Pulmonary artery endothelial cell (primary cell): Measurements from ENCODE around the gene HECTD3. TPM values are rescaled to one million over a fixed set of nuclear protein-coding genes. Genes with fewer than 3 reads are reported as not detected.

Experiments
- DNase-seq: peaks from one replicate; pipeline ENCODE4 v3.0.0-alpha.2; 2011; ENCODE audit warnings: low read depth, low spot score
- total RNA-seq: library from RNA; depleted of rRNA; stranded (reverse); fragments of >200 nt; gene quantifications from 2 replicates; pipeline ENCODE4 v1.2.3, GENCODE V29; 2014

Gene HECTD3
- total RNA-seq: 24.3 and 32.4 TPM in 2 replicates

DNA sequence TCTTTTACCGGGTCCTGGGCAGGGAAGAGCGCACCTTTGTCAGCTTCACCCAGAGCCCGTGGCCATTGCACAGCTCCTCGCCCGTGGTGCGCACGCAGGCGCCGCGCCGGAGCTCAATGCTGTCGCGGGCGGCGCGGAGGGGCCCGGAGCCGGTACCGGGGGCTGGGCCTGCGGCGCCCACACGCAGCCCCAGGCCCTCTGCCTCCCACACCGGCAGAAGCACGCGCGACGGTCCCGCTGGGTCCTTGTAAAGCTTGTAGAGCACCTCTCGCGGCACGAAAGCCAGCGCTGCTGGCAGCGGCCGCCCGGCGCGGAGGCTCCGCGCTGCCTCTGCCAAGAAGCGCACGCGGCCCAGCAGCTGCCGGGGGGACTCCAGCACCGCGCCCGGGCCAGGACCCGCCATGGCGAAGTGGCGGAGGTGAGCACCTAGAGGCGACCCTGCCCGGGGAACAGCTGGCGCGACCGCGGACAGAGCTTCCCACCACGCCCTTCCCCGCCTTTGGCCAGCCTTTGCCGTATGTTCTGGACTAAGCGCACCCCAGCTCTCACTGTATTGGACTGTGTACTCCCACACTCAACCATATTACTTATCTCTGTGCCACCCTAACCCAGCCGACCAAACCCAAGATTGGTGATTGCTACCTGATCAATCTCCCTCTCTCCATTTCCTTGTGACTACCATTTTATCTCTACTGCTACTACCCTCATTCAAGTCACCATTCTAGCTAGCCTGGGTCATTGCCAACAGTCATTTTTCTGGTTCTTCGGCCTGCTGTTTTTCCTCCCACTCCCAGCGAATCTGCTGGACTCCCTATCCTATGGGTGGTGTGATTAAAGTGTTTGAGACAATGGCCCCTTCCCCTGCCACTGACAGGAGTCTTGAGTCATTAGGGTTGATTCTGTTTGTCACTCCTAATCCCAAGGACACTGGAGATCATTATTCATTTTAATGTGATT, at the start of gene HECTD3:
Gene HECTD3, minus strand, starts transcription at position 470 of the 957 bp plus-strand sequence. Its CDS starts 67 bp downstream, at position 403.
- DNase-seq: no peak

DNA sequence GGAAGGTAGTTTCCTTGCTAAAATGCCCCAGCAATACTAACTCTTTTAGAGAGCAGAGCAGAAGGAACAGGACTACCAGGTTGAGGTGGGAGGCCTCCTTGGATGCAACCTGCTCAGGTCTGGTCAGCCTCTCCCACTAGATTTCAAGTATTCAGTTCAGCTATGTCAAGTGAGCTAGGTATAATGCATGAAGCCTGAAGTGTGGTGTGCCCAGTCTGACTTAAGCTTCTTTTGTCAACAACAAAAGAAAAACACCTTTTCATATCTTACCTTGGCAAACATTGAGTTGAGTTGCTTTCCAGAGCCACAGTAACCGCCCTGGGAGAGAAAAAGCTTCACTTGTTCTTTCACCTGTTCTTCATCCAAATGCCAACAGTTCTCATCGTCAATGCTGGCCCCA, 48.7 kb upstream of the HECTD3 start:
- DNase-seq: no peak

DNA sequence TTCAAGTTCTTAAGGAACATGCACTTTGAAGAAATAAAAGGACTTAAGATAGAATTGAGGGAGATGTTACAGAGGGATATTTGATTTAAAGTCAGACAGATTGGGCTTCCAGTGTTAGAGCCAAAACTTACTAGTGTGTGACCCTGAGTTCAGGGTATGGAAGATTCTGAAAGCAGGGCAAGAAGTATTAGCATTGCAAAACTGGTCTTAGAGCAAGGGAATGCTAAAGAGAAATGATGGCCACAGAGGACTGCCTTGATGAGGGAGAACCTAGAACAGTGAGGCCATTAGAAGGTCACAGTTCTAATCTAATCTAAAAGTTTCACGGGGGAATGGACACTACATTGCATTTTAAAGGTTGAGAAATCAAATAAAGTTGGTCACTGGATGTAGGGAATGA, 46.4 kb upstream of the HECTD3 start:
- DNase-seq: no peak

- DNase-seq: no peak
These were observed 40.1 kb upstream of the HECTD3 start for GRCh38 chr1:45051005-45051772.

DNA sequence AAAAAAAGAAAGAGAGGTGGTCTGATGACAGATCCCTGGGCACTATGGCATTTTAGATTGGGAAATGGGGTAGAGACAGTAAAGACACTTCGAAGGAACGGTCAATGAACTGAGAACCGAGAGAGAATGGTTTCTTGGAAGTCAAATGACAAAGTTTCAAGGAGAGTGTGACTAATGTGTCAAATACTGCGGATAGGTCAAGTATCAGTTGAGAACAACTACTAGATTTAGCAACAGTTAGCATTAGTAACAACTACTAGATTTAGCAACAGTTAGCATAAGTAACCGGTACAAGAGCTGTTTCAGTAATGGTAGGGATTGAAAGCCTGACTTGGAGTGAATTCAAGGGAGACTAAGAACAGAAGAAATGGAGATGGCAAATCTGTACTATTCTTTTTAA, 35.9 kb upstream of the HECTD3 start:
- no peak for DNase-seq

DNA sequence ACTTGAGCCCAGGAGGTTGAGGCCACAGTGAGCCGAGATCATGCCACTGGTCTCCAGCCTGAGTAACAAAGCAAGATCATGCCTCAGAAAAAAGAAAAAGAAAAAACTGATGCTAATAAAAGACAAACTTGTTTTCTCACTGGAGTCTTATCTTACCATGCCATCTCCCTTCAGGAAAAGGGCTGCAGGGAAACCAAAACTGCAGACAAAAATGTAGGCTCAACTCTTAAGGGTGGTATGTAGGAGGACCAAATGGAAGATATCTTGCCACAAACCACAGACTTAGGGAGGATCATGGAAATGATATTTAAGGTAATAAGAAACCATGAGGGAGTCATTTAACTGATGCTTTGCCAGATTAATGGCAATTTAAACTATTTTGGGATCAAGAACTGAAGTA, 33.8 kb upstream of the HECTD3 start:
- DNase-seq: no peak

GRCh38 chr1:45043094-45043493, 32.0 kb upstream of the HECTD3 start:
- DNase-seq: no peak

- no peak for DNase-seq
These were observed 29.2 kb upstream of the HECTD3 start for GRCh38 chr1:45040297-45040696.

DNA sequence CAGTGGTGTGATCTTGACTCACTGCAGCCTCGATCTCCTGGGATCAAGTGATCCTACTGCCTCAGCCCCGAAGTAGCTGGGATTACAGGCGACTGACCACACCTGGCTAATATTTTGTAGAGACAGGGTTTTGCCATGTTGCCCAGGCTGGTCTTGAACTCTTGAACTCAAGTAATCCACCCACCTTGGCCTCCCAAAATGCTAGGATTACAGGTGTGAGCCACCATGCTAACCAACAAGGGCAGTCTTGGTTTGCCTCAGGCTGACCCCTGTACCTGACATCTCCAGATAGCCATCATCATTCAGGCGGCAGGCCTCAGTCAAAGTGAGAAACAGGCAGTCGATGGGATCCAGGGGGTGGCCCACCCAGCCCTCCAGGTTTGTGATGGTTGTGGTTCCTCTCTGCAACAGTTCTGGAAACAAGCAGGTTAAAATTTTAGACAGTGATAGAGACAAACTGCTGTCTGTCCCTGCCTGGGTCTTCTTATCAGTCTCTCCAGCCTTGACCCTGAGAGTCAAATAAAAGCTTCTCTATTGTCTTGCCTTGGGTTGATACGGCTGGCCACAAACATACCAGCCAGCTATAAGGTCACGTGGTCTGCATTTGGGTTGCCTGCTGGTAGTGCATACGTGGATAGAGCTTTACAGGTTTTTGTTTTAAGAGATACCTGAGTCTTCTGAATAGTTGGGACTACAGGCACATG, 27.7 kb upstream of the HECTD3 start:
- DNase-seq: no peak

DNA sequence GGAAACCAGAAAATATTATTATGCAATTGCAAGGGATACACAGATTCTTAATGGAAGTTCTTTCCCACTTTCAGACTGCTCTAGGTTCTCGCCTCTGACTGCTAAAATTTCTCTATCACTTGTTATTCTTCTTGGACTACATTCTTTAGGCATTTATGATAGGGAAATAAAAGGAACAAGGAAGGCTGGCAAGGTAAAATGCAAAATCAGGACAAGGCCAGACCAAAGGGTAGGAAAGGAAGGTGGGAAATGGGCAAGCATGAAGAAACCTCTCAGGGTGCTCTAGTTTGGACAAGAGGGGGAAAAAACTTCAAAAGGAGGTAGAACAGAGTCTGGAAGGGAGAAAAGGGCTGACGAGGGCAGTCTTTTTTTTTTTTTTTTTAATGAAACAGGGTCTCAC, 27.1 kb upstream of the HECTD3 start:
- DNase-seq: no peak

- no peak for DNase-seq
These were observed 26.3 kb upstream of the HECTD3 start for GRCh38 chr1:45037456-45037855.

DNA sequence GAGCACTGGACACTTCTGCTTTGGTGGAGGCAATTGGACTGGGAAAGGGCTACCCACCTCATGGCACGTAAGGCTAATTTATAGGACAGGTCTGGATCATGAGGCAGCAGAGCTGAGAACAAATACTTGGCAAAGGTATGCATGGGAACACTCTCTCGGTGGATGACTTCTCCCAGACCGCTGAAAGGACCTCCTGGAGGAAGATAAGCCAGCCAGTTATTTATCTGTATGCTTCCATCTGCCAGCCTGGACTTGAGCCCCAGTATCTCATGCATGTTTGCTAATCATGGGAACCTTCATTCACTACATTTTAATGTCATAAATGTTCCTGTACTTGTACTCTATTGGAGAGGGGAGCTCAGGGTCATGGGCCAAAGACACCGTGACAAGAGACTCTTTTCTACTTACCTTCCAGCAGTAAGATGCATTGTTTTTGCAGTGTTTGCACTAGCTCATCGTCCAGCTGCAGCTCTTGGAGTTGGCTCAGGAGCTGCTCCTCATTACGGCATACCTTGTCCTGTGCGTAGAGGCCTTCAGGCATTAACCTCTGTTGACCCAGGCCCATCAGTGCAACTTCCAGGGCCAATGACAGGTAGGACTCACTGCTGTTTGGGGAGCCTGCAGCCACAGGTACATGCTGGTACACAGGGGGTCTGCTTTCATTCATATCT, 24.6 kb upstream of the HECTD3 start:
- DNase-seq: no peak

DNA sequence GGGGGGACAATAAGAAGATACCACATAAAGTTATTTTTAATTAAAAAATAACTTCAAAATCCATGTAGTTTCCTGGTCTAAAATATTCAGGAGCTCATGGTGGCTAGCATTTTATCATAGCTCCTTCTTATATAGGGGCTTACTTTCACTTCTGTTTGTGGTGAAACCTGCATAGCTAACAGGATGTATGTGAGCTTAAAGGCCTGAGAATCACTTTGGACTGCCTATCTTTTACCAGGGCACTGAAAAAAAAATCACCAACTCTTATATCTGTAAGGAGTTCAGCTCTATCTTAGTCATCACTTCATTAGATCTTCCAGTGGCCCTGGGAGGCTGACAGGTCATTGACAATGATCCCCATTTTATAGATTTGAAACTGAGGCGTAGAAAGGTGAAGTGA, 22.2 kb upstream of the HECTD3 start:
- DNase-seq: no peak

DNA sequence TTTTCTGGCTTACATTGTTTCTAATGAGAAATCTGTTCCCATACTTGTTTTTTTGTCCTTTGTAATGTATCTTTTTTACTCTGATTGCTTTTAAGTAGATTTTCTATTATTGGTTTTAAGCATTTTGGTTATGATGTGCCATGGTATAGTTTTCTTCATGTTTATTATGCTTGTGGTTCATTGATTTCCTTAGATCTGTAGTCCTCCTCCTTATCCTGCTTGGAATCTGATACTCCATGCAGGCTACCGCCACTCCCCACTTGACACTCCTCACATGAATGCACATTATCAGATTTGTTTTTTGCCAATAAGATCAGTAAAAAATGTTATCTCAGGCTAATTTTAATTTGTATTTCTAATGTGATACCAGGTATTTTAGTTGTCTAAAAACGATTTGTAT, 21.7 kb upstream of the HECTD3 start:
- DNase-seq: no peak

DNA sequence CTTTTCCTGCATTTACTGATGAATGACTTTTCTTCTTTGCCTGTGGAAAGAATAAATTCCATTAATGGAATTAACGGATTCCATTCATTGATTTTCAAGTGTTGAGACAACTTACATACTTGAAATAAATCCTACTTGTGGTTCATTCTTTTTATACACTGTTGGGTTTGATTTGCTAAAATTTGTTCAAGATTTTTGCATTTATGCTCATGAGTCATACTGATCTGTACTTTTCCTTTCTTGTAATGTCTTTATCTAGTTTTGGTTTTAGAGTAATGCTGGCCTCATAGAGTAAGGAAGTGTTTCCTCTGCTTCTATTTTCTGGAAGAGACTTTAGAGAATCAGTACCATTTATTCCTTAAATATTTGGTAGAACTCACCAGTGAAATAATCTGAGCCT, 15.3 kb upstream of the HECTD3 start:
- DNase-seq: no peak

GRCh38 chr1:45023663-45024062, 12.5 kb upstream of the HECTD3 start:
- DNase-seq: no peak

DNA sequence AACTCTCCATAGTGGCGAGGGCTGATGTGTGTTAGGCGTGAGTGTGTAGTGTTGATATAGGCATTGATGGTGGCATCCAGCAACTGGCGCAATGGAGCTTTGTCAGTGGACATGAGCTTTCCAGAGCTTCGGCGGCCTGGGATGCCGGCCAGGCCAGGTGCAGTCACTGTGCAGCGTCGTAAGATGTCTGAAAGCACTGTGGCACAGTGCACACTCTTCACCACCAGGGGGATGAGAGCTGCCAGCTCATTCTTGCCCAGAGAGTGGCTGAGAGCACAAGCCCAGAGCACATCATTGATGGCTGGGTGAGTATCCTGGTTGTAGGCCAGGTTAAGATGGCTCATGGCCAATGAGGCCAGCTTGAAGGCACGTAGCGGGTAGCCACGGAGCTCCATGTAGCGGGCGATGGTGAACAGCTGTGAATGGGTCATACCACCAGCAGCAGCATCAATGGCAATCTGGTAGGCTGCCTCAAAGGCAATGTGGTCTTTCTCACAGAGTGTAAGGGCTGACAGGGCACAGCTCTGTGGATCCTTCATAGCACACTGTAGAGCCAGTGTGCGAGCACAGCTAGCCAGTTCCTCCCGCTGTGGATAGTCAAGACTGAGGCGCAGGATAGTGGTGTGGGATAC, 7.6 kb upstream of the HECTD3 start:
- no peak for DNase-seq

DNA sequence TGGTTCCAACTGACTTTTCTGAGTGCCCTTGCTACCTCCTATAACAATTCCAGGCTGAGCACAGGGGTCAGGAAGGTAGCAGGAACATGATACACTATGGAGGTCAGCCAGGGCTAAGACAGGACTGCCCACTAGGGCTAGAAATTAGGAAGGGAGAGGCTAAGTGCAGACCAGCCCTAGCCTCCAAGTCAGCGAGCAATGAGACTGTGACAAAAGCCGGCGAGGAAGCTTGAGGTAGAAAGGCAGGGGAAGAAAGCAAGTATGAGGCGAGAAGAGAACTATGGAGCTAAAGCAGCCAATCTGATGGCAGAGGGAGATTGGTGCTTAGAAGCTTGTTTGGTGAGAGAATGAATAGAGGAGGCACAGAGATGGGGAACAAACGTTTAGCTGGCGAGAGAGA, 5.6 kb upstream of the HECTD3 start:
- DNase-seq: no peak

- DNase-seq: no peak
These were observed 5.1 kb upstream of the HECTD3 start for GRCh38 chr1:45016090-45016697.

- no peak for DNase-seq
These were observed 4.6 kb upstream of the HECTD3 start for GRCh38 chr1:45015683-45016082.
